HG03159 (cell line): ENCODE results near the gene PIP4K2A.

Source experiments
- ATAC-seq: cut with Tn5 transposase; IDR thresholded peaks from one replicate; pipeline ENCODE4 v1.9.1; 2021; ENCODE audit warnings: mild to moderate bottlenecking, moderate library complexity; ENCODE audit not compliant: unreplicated experiment

Gene PIP4K2A

DNA sequence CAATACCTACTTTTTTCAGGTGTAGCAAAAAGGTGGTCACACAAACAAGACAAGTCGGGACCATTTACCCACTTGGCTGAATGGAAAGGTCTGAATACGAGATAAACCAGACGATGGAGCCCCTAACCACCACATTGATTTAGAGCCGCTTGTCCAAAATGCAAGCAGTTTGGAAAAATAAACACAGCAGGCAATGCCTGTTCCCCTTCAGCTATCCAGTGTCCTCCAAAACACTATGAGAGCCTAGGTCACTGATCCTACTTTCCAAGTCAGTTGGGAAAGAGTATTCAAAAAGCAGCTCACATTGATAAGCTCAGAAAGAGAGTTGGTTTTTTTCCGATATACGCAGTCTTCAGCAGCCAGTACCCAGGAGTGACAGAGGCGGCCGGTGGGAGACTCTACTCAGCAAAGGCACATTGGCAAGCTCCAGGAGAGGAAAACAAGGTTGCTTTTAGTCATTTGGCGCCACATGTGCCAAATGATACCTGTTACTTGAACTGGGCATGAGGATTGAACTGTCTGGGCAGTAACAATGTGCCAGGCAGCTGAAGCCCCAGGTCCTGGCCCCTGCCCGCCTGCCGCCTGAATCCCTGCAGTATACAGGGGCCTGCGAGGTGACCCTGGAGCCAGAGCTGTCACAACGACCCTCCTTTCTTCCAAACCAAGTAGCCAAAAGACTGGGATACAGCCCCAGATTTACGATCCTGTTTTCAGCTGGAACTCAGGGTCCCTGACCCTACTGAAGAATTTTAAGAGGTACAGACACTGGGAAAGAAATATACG lies 109.8 kb downstream of the PIP4K2A start:
- ATAC-seq, result no peak

DNA sequence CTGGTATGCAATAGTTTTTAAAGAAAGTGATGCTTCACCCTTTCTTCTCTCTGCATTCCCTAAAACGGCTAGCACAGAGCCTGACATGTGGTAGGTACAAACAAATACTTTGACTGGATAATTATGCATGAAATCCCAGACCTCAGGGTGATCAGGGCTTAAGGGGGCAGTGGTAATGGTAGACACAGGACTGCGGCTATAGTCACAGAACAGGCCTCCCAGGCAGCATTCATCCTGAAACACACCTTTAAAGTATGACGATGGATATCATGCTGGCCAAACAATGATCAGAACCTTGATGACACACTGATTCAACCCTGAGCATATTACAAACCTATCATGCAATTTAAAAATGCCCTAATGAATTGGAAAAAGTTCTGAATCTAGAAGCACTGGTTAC lies 110.8 kb downstream of the PIP4K2A start:
- ATAC-seq, result no peak

DNA sequence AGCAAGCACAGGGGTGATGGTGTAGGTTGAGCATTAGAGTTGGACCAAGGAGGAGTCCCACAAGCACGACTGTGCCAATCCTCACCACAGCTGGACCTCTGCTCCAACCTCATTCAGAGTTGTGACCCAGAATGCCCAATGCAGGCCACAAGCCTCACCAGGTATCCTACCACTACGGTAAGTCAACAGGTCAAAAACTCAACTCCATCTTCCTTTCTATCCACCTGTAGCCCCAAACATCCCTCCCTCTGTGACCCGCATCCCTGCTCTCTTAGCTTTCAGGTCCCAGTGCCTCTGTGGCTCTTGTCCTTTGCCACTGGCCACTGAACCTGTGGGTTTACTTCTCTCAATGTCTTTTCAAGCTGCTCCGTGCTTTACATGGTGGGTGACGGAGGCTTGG lies 112.8 kb downstream of the PIP4K2A start:
- ATAC-seq, result no peak

DNA sequence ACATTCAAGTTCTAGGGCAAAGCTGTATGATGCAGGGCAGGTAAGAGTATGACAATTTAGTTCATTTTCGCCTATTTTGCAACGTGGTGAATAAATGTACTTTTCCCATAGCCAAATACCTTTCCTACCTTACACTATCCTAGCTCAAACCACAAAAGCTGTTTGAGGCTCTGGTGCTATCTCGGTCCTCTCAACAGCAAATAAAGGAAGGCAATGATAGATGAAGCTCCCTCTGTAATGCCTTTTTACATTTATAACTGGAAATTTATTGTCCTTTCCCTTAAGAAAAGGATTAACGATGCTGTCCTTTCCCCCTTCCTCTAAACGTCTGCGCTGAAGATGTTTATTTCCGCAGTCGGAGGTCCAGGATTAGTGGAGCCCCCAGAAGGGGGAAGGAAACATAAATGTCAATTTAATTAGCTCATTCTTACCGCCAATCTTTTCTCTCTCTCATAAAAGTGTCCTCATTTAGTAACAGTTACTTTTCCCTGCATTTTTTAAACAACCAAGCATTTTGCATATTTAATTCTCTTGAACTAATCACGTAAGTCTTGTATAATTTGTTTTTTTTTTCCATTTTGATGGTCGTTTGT lies 114.6 kb downstream of the PIP4K2A start:
- no peak for ATAC-seq

DNA sequence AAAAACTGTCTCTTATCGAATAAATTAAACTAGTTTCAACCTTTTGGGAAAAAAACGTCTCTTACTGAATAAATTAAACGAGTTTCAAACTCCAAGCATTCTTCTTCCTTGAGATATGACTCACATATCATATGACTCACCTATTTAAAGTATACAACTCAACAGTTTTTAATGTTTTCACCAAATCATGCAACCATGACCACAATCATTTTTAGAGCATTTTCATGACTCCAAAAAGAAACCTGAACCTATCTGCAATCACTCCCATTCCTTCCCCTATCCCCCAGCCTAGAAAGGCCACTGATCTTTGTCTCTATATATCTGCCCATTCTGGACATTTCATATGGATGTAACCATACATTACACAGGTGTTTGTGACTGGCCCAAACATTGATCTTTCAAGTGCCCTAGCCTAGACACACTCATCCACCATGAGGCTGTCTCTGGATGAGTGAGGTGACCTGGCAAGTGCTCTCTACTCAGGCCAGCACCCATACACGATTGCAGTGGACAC lies 115.3 kb downstream of the PIP4K2A start:
- no peak for ATAC-seq

DNA sequence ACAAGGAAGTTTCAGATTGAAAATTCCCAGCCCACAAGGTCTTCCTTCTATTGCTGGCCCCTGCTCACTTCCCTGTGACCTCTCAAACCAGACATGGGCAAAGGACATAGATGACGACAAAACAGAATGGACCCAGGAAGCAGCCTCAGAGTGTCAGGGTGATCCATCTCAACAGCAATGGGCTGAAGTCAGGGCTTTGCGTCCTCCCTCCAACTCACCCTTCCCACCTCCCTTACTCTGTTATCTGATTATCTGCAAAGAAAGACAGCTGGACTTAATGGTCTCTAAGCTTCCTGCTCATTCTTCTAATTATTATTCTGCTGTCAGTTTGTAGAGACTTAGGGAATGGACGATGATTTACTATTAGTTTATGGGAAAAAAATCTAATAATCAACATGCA lies 115.9 kb downstream of the PIP4K2A start:
- ATAC-seq, result no peak

DNA sequence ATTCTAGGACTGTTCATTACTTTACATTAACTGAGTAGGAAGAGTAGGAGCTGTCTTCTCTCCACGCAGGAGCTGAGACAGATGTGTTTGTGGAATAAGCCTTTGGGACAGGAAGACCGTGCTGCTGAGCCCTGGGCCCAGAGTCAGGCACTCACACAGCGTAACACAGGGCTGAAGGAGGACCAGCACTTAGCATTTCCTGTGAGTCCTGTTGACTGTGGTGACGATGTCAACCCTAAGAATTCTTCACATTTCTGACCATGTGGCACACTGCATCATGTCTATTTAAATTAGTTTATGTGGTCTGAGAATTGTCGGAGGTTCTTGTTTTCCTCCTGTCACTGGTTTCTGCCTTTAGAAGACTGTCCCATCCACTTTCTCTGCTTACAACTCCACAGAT lies 117.2 kb downstream of the PIP4K2A start:
- ATAC-seq, result no peak

DNA sequence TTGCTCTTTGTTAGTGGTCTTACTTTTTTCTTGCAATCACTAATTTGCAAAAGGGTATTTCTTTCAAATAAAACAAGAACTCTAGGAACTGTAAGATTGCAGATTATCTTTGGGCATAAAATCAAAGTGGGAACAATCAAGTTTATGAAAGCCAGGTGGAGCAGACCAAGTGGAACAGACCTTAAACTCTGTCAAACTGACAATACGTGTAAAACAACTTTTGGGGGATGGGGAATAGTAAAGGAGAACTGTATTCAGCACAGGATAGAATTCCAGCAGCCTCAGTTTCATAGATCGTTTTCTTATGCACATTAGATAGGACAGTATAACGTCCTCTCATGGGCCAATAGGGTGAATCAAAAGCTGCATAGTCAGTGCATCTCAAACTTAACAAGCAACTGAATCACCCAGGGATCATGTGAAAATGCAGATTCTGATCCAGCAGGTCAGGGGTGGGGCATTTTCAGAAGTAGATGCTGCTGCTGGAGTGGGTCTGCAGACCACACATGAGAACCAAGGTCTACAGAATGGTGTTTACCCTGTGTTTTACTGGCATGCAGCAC lies 120.7 kb downstream of the PIP4K2A start:
- no peak for ATAC-seq

DNA sequence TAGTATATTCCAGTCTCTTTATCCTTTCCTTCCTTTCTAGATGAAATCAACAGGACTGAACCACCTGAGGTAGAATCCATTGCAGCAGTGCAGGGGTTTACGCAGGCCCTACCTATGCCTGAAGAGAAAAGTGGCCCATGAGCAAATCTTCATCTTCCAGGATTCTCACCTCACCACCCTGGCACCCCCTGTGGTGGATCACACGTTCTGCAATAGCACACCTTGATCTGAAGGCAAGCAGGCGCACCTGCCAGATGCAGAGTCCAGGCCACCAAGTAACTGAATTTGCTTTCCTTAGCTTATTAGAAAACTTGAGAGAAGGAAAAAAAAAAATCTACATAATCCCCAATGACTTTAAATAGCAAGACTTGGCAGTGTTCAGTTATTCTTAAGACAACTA lies 121.4 kb downstream of the PIP4K2A start:
- no peak for ATAC-seq

DNA sequence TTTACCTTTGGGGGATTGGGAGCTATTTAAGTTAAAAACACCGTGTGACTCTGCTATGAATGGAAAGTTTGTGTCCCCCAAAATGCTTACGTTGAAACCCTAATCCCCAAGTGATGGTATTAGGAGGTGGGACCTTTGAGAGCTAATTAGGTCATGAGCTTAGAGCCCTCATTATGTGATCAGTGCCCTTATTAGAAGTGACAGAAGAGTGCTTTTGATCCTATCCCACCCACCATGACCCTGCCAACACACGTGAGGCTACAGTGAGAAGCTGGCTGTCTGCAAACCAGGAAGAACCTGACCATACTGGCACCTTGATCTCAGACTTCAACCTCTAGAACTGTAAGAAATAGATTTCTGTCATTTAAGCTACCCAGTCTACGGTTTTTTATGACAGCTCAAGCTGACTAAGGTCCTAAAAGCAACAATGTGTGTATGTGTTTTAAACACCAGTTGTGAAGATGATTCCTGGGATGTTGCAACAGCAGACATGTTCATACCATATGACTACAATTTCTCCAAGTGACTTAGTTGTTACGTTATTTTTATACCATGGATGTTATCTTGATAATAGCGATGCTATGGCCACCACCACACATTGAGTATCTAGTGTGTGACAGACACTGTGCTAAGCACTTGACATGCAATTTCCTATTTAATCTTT lies 124.4 kb downstream of the PIP4K2A start:
- no peak for ATAC-seq

DNA sequence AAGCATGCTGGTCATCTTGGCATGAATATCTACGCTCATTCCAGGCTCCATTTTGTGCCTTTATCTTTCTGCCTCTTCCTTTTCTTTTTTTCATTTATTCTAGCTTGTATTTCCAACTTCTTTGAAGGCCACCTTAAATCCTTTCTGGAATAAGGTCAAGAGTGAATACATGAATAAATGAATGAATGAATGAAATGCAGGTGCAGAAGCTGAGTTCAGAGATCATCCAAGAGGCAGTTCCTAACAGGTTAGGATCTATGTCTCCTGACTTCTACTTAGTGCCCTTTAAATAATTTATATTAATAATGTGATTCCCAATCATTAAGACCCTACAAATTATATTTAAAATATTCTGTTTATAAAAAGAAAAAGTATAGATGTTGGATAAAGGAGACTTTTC lies 125.9 kb downstream of the PIP4K2A start:
- ATAC-seq, result no peak

DNA sequence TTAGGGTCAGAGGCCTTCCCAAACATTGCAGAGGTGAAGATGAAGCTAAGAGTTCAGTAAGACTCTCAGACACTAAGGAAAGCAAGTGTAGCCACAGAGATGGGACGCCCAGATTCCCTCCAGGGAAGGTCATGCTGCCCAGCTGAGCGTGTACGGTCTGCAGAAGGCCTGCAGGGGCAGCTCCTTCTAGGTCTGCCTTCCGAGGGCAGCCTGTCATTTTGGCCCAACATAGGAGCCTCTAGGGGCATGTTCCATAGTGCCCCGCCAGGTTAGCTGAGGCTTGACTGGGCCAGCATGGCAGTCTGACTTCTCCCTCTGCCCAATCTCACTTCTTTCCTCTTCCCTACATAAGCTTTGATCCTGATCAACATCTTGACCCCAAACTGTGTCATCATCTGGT lies 130.7 kb downstream of the PIP4K2A start:
- no peak for ATAC-seq

DNA sequence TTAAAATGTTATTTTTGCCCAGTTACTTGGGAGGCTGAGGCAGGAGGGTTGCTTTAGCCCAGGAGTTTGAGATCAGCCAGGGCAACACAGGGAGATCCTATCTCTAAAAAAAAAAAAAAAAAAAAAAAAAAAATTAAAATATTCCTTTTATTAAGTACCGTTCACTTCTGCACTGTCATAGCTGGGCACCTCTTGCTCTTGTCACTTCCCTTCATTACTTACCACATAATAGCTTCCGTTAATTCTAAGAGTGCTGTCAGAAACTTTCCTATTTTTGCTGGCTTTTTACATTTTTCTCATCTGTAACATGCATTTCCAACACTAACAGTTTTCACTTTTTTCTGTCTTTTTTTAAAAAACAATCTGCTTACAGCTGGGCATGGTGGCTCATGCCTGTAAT lies 132.9 kb downstream of the PIP4K2A start:
- no peak for ATAC-seq

DNA sequence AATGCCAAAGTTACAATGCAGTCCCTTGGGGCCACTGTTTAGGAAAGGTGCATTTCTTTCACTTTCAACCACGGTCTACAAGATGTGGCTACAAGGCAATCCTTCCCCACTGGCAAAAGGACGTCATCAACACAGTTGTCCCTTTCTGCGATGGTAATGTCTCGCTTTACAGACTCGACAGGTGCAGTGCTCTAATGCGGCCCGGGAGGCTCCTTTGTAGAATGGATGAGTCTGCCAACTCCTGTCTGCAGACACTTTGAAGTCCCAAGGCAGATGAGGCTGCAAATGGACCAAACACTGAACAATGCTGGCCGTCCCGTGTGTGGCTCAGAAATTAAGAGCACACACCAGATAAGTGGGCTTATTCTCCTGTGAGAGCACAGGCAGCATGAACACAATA lies 133.7 kb downstream of the PIP4K2A start:
- no peak for ATAC-seq

DNA sequence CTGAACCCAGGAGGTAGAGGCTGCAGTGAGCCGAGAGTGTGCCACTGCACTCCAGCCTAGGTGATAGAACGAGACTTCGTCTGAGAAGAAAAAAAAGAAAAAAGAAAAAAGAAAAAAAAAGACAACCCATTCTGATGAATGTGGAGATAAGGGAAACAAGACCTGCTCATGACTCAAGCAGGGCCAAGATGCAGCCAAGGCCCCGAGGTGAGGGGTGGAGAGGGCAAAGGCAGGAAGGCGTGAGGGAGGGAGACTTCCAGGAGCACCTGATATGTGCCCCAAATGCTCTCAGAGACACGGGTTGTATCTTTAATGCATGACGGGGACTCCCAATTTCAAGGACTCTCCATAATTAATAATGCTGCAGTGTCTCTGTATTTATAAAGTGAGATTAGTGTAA lies 134.6 kb downstream of the PIP4K2A start:
- no peak for ATAC-seq

DNA sequence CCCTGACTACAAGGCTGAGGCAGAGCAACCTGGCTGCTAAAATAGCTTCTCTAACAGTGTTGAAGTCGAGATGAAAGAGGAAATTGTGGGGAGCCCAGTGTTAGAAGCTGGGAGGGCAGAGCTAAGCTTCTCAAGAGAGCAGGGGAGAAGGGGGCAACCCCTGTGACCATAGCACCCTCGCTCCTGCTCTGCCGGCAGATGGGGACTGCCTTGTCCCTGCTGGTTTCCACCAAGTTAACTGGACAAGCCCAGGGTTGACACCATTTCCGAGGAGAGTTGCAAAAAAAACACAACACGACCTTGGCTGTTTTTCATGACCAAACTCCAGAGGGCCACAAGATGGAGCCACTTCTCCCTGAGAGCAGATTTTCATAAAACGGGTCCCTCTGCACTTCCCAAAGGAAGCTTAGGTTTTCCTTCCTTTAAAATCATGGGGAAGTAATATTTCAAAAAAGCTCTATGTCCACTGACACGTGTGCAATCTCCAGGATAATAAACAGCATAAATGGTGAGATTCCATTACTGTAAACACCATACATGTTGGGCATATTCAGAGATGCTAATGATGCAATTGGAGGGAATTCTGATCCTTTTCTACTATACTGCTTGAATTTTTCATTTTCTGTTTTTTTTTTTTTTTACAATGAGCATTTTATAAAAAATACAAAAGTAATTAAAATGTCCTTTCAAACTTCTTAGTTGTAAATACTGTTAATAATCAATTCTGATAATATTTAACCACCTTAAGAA lies 140.4 kb downstream of the PIP4K2A start:
- ATAC-seq, result no peak

DNA sequence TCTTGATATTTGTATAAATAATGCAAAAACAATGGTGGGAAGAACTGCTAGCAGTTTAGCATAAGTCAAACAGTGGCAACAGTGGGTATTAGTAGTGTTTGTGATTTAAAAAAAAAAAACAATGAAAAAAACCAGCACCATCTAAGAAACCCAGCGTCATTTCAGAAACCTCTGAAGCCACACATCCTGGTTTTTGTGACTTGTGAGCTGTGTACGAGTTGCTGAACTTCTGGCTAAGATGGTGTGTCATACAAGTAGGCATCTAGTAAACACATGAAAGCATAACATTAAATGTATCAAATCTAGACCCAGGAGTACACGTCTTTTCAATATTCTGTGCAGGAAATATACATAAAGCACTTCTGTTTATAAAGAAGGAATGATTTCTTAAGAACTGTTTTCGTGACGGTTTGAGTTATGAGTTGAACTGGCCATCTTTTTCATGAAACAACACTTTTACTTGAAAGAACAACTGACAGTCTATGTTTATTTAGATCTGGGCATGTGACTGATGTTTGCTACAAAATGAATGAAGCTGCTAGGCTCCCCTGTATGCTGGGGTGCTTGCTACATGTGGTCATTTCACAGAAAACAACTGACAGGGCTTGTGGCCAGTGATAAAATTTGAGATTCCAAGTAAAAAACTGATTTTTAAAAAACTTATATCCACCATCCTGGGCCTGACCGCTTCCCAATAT lies 143.5 kb downstream of the PIP4K2A start:
- ATAC-seq, result no peak

DNA sequence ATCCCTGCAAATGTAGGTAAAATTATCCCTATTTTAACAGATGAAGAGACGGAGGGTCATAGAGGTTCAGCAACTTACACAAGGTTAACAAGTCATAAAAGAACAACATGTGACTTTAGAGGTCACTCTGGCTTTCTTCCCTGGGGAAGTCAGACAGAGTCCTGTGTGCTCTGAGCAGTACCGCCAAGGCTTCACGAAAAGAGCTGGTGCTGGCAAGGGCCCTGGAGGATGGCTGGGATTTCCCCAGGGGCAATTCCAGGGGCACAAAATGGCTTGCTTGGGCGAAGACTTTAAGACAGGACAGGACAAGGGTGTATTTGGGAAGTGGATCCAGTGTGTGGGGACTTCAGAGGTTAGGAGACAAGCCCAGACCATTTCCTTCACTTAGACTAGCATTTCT lies 144.1 kb downstream of the PIP4K2A start:
- no peak for ATAC-seq

DNA sequence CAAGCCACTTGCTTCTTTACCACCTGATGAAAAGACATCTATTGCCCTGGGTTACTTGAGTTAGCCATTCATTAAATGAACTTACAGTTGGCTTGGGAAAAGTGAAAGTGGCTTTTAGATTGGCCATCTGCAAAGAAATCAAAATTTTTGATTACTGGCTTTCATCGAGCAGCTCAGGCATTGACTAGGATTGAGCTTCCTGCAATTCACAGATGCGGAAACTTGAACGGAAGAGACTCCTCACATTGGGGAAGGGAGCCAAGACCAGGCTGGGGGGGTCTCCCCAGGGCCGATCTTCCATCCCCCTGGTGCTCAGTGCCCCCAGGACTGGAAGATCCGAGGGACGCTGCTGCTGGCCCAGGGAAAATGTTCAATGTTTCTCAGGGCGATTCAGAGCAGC lies 145.4 kb downstream of the PIP4K2A start:
- ATAC-seq, result no peak

DNA sequence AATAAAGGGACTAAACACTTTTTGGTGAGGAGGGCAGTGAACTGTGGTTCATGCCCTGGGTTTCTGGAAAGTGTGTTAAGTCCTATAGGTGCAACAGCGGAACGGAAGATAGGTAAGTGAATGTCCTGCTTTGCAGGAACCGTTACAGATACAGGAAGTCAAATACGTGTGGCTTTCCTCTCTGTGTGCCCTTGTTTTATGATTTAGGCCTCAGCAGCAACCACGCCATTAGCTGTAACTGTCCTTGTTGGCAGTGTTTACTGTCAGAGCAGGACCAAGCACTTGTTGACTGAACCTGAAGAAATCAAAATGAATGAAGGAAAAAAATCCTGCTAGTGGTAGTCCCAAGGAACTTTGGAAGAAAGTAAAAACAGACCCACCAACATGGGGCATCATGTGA lies 150.3 kb downstream of the PIP4K2A start:
- no peak for ATAC-seq
